Upper lobe of left lung (tissue), 4 donors: Measurements from ENCODE around the gene RARS1.

Source experiments
- EP300 ChIP-seq, 4 donors: sonication (generic); formaldehyde crosslinking; IDR thresholded peaks; one replicate each; pipeline ENCODE4 v1.5.1; 2017; ENCODE audit warnings: antibody characterized with exemption in 4 of 4, control low read depth in 2 of 4
- POLR2A ChIP-seq, 4 donors: fragments of 450-650 bp; IDR thresholded peaks; one replicate each; pipeline ENCODE4 v1.5.1; 2016 to 2017; ENCODE audit warnings: antibody characterized with exemption in 4 of 4, mild to moderate bottlenecking in 2 of 4
- TF ChIP-seq, protein P1 (sequence below), 6 experiments: fragments of 450-650 bp in 4 of 6; fragments of 200-600 bp in 2 of 6; sonication (generic) in 2 of 6; IDR thresholded peaks; one replicate each; pipeline ENCODE4 v1.5.1; 2016 to 2019; ENCODE audit warnings: antibody characterized with exemption in 6 of 6

DNA sequence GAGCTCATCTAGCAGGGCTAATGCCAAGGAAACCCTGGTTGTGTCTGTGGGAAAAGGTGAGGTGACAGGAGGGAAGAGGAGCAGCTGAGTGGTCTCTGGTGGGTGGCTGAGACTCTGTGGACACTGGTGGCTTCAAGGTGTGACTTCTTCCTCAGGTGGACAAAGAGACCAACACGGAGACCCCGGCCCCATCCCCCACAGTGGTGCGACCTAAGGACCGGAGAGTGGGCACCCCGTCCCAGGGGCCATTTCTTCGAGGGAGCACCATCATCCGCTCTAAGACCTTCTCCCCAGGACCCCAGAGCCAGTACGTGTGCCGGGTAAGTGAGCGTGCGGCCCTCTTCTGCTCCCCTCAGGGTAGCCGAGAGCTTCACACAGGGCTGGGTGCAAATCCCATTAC lies 31.1 kb upstream of the RARS1 start:
- TF ChIP-seq, protein P1, sequence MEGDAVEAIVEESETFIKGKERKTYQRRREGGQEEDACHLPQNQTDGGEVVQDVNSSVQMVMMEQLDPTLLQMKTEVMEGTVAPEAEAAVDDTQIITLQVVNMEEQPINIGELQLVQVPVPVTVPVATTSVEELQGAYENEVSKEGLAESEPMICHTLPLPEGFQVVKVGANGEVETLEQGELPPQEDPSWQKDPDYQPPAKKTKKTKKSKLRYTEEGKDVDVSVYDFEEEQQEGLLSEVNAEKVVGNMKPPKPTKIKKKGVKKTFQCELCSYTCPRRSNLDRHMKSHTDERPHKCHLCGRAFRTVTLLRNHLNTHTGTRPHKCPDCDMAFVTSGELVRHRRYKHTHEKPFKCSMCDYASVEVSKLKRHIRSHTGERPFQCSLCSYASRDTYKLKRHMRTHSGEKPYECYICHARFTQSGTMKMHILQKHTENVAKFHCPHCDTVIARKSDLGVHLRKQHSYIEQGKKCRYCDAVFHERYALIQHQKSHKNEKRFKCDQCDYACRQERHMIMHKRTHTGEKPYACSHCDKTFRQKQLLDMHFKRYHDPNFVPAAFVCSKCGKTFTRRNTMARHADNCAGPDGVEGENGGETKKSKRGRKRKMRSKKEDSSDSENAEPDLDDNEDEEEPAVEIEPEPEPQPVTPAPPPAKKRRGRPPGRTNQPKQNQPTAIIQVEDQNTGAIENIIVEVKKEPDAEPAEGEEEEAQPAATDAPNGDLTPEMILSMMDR (IDR thresholded peaks at IDR 0.05): no peak
- TF ChIP-seq POLR2A (IDR thresholded peaks at IDR 0.05) (no peak), EP300 (IDR thresholded peaks at IDR 0.05) (no peak)
